ENCODE results near the gene ANKRD6. TPM values are rescaled to one million over a fixed set of nuclear protein-coding genes. Genes with fewer than 3 reads are reported as not detected.

Gene ANKRD6
- total RNA-seq, 6 donors from 2014 or later = 14.5 to 60.8 (median 30.7) TPM

DNA sequence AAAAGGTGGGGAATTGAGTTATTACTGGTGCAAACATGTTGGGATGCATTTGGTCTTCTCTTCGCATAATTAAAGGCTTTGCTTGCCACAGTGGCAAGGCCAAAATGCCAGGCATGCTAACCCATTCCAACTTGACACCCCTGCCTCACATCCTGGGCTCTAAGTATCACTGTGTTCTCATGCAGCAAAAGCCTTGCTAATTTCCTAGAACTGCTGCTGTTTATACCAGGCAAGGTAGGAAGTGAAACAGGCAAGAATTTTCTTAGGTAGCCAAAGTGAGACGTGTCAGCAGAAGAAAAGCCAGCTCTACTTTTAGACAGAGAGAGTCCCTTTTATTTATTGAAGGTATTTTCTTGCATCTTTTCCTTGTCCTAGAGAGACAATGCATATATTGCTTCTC is 164.4 kb downstream of the ANKRD6 start:
- no peaks in the 10 kb centered on the region for H3K4me1 ChIP-seq
- H3K4me3 ChIP-seq = no peak overlapping the region
- no peaks in the 10 kb centered on the region for H3K27me3 ChIP-seq
- DNase-seq (no peak), ATAC-seq (ENCODE audit: low FRiP score in 2 of 2) (no peak)
- TF ChIP-seq POLR2A (IDR thresholded peaks at IDR 0.05) (no peak), POLR2AphosphoS5 (IDR thresholded peaks at IDR 0.05) (no peak), EP300 (IDR thresholded peaks at IDR 0.05) (no peak)
- TF ChIP-seq, protein P1, sequence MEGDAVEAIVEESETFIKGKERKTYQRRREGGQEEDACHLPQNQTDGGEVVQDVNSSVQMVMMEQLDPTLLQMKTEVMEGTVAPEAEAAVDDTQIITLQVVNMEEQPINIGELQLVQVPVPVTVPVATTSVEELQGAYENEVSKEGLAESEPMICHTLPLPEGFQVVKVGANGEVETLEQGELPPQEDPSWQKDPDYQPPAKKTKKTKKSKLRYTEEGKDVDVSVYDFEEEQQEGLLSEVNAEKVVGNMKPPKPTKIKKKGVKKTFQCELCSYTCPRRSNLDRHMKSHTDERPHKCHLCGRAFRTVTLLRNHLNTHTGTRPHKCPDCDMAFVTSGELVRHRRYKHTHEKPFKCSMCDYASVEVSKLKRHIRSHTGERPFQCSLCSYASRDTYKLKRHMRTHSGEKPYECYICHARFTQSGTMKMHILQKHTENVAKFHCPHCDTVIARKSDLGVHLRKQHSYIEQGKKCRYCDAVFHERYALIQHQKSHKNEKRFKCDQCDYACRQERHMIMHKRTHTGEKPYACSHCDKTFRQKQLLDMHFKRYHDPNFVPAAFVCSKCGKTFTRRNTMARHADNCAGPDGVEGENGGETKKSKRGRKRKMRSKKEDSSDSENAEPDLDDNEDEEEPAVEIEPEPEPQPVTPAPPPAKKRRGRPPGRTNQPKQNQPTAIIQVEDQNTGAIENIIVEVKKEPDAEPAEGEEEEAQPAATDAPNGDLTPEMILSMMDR (IDR thresholded peaks at IDR 0.05) = no peak
- H3K36me3 ChIP-seq = no peaks in the 10 kb centered on the region
- H3K9me3 ChIP-seq = no peaks in the 10 kb centered on the region
- WGBS, 2 donors = 48 to 64% methylated on average over 2 of the region's 2 CpGs
- H3K27ac ChIP-seq = no peak overlapping the region

DNA sequence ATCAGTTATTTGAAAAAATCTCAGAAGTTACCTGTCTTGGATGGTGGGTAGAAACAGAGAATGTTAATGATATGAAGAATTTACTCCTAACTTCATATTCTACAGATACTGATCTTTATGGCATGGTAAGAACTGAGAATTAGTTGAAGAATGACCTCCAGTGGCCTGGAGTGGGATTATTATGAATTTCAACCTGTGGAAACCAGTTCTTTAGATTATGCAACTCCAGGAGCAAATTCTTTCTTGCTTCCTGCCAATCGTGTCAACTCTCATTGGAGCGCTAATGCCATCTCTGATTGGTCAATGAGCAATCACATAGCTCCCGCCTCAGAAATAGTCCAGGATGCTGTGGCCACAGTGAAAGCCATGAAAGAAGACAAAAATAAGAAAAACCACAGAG is 165.0 kb downstream of the ANKRD6 start:
- peak in 1 of 2 donors; percentile 38 for DNase-seq
- no peak overlapping the region for H3K27ac ChIP-seq

DNA sequence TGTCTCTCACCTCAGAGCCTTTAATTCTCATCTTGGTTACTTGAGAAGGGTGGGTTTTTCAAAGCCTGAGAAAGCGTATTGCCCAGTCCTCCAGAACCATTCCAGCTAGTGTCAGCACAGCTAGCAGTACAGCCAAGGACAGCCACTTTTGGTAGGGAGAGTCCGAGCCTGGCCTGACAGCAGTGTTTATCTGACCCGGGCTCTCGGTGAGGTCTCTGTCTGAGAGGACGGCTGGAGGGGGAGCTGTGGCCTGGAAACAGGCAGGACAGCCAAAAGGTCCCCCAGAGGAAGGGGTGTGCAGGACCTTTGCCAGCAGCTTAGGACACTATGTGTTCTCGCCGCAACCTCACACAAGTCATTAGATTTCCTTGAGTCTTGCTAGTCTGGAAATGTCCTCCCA is 166.8 kb downstream of the ANKRD6 start:
- Histone ChIP-seq H3K9me3 (no peaks in the 10 kb centered on the region), H3K4me3 (no peak overlapping the region), H3K4me1 (no peaks in the 10 kb centered on the region), H3K27ac (no peak overlapping the region), H3K27me3 (no peaks in the 10 kb centered on the region), H3K36me3 (no peaks in the 10 kb centered on the region)
- DNase-seq (no peak), ATAC-seq (ENCODE audit: low FRiP score in 2 of 2) (no peak)
- 89% methylated on average over 3 to 7 of the region's 7 CpGs for WGBS, 2 donors
- no peak for TF ChIP-seq POLR2A (IDR thresholded peaks at IDR 0.05)
- TF ChIP-seq EP300 (IDR thresholded peaks at IDR 0.05) = no peak
- no peak for TF ChIP-seq POLR2AphosphoS5 (IDR thresholded peaks at IDR 0.05)
- TF ChIP-seq, protein P1 (IDR thresholded peaks at IDR 0.05) = no peak

More for the DNA sequence above, 165.0 kb downstream of the ANKRD6 start:
- peak; percentile 54 to 66 for ATAC-seq (ENCODE audit: low FRiP score in 2 of 2)
- Histone ChIP-seq H3K4me1 (no peaks in the 10 kb centered on the region), H3K4me3 (no peak overlapping the region), H3K27me3 (no peaks in the 10 kb centered on the region), H3K36me3 (no peaks in the 10 kb centered on the region), H3K9me3 (no peaks in the 10 kb centered on the region)
- TF ChIP-seq, protein P1 (IDR thresholded peaks at IDR 0.05) = peak in 4 of 6 experiments; percentile 15 to 68 (median 55)
- TF ChIP-seq EP300 (IDR thresholded peaks at IDR 0.05) = no peak
- no peak for TF ChIP-seq POLR2A (IDR thresholded peaks at IDR 0.05)
- WGBS, 2 donors = 16 to 21% methylated on average over 3 of the region's 3 CpGs

DNA sequence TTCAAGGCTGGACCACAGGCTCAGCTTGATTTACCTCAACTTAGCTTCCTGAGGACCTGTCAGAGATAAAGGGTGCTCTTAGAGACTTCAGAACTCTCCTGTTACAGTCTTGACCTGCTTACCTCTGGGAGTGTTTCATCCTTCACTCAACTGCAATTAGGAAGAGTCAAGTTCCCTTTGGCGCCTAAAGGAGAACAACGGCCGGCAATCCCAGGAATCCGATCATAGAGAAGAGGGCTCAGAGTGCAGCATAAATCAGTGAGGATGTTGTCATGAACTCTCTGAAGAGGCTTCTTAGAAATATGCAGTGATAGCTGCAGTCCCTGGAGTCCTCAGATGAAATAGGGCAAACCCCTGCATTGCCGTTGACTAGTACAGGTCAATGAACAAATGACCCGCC is 169.2 kb downstream of the ANKRD6 start:
- 94 to 100% methylated on average over 6 of the region's 6 CpGs for WGBS, 2 donors
- Histone ChIP-seq H3K9me3 (no peaks in the 10 kb centered on the region), H3K36me3 (no peaks in the 10 kb centered on the region), H3K4me3 (no peak overlapping the region), H3K27me3 (no peaks in the 10 kb centered on the region), H3K4me1 (no peaks in the 10 kb centered on the region), H3K27ac (no peak overlapping the region)
- no peak for DNase-seq
- TF ChIP-seq, protein P1 (IDR thresholded peaks at IDR 0.05) = no peak
- TF ChIP-seq POLR2AphosphoS5 (IDR thresholded peaks at IDR 0.05) (no peak), EP300 (IDR thresholded peaks at IDR 0.05) (no peak), POLR2A (IDR thresholded peaks at IDR 0.05) (no peak)
- ATAC-seq (ENCODE audit: low FRiP score in 2 of 2) = no peak

DNA sequence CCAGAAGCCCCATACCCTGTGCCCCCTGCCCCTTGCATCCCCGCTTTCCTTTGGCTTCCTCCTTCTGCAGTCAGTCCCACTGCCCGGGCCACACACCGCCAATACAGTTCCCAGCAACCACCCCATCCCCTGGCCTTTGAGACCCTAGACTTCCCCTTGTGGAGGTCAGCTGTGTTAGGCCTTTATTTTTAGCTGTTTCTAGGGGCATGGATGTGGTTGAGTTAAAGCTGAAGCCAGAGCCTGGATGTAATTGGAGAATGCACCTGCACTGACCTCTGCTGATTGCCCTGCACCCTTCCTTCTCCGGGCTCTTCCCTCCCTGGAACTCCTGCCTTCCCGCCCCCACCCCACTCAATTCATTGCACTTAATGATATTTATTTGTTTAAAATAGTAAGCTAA is 171.7 kb downstream of the ANKRD6 start:
- TF ChIP-seq POLR2AphosphoS5 (IDR thresholded peaks at IDR 0.05) (no peak), EP300 (IDR thresholded peaks at IDR 0.05) (no peak), POLR2A (IDR thresholded peaks at IDR 0.05) (no peak)
- TF ChIP-seq, protein P1 (IDR thresholded peaks at IDR 0.05) = no peak
- Histone ChIP-seq H3K36me3 (no peaks in the 10 kb centered on the region), H3K9me3 (no peaks in the 10 kb centered on the region), H3K4me1 (no peaks in the 10 kb centered on the region), H3K27ac (no peak overlapping the region), H3K27me3 (no peaks in the 10 kb centered on the region), H3K4me3 (no peak overlapping the region)
- 85 to 89% methylated on average over 5 of the region's 5 CpGs for WGBS, 2 donors
- no peak for ATAC-seq (ENCODE audit: low FRiP score in 2 of 2)
- DNase-seq = no peak
